AG09319 (cell line): ENCODE data around the gene PCDH9.
"Not testable (repeated sequence)": the region's sequence is repeated elsewhere in the genome, so short reads cannot be mapped to it uniquely, and the experiment has no call there.

Experiments used
- DNase-seq: peaks from one replicate; pipeline ENCODE4 v3.0.0-alpha.2; 2010; ENCODE audit warnings: low read depth; ENCODE audit errors: extremely low read depth
- TF ChIP-seq, protein P1 (sequence below): IDR thresholded peaks from 2 replicates; pipeline ENCODE4 v1.5.1; 2011; ENCODE audit warnings: low read depth, mild to moderate bottlenecking, inconsistent platforms, low read length, moderate library complexity

The PCDH9 gene

GRCh38 chr13:66623129-66623820 is 606.9 kb downstream of the PCDH9 start:
- TF ChIP-seq, protein P1, sequence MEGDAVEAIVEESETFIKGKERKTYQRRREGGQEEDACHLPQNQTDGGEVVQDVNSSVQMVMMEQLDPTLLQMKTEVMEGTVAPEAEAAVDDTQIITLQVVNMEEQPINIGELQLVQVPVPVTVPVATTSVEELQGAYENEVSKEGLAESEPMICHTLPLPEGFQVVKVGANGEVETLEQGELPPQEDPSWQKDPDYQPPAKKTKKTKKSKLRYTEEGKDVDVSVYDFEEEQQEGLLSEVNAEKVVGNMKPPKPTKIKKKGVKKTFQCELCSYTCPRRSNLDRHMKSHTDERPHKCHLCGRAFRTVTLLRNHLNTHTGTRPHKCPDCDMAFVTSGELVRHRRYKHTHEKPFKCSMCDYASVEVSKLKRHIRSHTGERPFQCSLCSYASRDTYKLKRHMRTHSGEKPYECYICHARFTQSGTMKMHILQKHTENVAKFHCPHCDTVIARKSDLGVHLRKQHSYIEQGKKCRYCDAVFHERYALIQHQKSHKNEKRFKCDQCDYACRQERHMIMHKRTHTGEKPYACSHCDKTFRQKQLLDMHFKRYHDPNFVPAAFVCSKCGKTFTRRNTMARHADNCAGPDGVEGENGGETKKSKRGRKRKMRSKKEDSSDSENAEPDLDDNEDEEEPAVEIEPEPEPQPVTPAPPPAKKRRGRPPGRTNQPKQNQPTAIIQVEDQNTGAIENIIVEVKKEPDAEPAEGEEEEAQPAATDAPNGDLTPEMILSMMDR = no peak
- no peak for DNase-seq

DNA sequence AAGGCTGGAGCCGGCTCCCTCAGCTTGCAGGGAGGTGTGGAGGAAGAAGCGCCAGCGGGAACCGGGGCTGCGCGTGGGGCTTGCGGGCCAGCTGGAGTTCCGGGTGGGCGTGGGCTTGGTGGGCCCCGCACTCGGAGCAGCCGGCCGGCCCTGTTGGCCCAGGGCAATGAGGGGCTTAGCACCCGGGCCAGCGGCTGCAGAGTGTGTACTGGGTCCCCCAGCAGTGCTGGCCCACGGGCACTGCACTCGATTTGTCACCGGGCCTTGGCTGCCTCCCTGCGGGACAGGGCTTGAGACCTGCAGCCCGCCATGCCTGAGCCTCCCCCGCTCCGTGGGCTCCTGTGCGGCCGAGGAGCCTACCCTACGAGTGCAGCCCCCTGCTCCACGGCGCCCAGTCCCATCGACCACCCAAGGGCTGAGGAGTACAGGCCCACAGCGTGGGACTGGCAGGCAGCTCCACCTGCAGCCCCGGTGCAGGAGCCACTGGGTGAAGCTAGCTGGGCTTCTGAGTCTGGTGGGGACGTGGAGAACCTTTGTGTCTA is 608.2 kb downstream of the PCDH9 start:
- not testable (repeated sequence) for DNase-seq

DNA sequence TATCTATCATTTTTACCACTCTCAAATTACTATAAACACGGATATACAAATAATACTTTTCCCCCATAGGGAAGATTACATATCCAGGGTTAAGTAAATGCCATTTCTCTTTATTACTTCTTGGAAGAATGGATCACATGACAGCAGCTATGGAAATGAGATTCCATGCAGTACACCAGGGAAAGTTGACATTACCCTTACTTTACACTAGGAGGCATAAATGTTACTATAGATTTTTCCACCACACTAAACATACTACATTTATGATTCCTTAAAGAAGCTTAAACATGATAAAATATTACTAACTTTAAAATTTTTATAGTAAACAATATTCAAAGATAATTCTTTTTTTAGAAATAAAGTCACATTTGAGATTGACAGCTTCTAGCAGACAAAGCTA is 611.4 kb downstream of the PCDH9 start:
- TF ChIP-seq, protein P1 = peak; percentile 50
- DNase-seq = no peak

- no peak for DNase-seq
- TF ChIP-seq, protein P1 = no peak
Observed at GRCh38 chr13:66617786-66618185, 612.4 kb downstream of the PCDH9 start.

- TF ChIP-seq, protein P1 = no peak
- no peak for DNase-seq
Observed at GRCh38 chr13:66612983-66613382, 617.2 kb downstream of the PCDH9 start.

DNA sequence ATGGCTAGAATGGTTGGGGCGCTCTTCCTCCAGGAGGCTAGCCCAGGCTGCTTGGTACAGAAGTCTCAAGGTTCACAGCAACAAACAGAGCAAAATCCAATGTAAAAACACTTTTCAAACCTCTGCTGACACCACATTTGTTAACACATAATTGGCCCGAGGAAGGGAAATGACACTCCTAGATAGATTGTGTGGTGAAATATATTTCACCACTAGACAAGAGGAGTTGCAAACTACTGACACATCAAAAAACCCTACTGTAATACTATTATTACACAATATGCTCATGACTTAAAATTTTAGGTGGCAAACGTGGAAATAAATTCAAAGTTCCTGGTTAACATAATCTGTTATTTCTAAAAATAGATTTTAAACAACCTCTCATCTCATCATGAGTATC is 643.6 kb downstream of the PCDH9 start:
- DNase-seq = no peak
- TF ChIP-seq, protein P1 = no peak

DNA sequence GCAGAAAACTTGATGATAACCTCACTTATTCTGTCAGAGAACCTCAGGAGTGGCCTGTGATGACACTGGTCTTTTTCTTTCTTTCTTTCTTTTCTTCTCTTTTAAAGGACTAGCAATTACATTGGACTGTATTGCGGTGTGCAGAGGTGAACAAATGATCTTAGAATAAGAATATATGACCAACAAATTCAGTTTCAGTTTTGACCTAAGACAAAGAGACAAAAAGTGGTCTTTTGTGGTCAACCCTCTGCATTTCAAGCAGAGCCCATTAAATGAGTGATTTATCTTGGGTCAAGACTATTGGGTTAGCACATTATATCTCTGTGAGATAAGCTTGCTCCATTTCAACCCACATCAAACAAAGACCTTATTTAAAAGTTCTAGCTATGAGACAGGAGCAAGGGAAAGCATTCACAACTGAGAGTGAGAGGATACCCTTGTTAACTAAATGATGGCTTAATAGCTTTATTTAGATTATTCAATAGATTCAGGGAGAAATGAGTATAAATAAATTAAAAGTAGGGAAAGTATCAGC is 644.4 kb downstream of the PCDH9 start:
- TF ChIP-seq, protein P1 = no peak
- DNase-seq = no peak
